Prostate gland (tissue), 2 donors: ENCODE data around the gene KIAA0753.

Experiments
- CTCF ChIP-seq, 4 experiments: fragments of 200-600 bp in 2 of 4; fragments of 450-650 bp in 2 of 4; sonication (generic) in 2 of 4; IDR thresholded peaks; 1 replicate in 3 of 4; 2 replicates in 1 of 4; pipeline ENCODE4 v1.5.1; 2016 to 2019; ENCODE audit warnings: antibody characterized with exemption in 4 of 4, mild to moderate bottlenecking in 2 of 4, moderate library complexity in 2 of 4
- POLR2A ChIP-seq: fragments of 450-650 bp; IDR thresholded peaks from one replicate; pipeline ENCODE4 v1.6.1; 2016; ENCODE audit warnings: antibody characterized with exemption, mild to moderate bottlenecking
- POLR2AphosphoS5 ChIP-seq: sonication (generic); formaldehyde crosslinking; IDR thresholded peaks from one replicate; pipeline ENCODE4 v1.6.1; 2017; ENCODE audit warnings: antibody characterized with exemption

- TF ChIP-seq POLR2A (no peak), CTCF (IDR thresholded peaks at IDR 0.05) (no peak), POLR2AphosphoS5 (no peak)
These were observed 59.9 kb downstream of the KIAA0753 start for GRCh38 chr17:6580625-6581024.
